Thyroid gland (tissue), 4 donors: ENCODE data around the gene MGAT1. TPM values are rescaled to one million over a fixed set of nuclear protein-coding genes. Genes with fewer than 3 reads are reported as not detected.
A peak's percentile ranks its signal among the peaks of the same experiment; 100 is the strongest.
"Not testable (repeated sequence)": the region's sequence is repeated elsewhere in the genome, so short reads cannot be mapped to it uniquely, and the experiment has no call there.

Experiments used
- DNase-seq, 2 donors: peaks; one replicate each; pipeline ENCODE4 v3.0.0-alpha.2; 2019
- H3K27ac ChIP-seq, 3 donors: fragments of 200-600 bp; sonication (generic); 1 replicate in 2 of 3; 2 replicates in 1 of 3; pipeline ENCODE4 v1.5.1; 2016 to 2019; ENCODE audit warnings: mild to moderate bottlenecking in 1 of 3, moderate library complexity in 1 of 3
- H3K27me3 ChIP-seq: fragments of 200-600 bp; sonication (generic); one replicate; pipeline ENCODE4 v1.5.1; 2019
- H3K36me3 ChIP-seq, 2 donors: fragments of 200-600 bp; sonication (generic); one replicate each; pipeline ENCODE4 v1.5.1; 2016 to 2019
- H3K4me1 ChIP-seq, 2 donors: fragments of 200-600 bp; sonication (generic); one replicate each; pipeline ENCODE4 v1.5.1; 2017 to 2019
- H3K4me3 ChIP-seq, 3 donors: fragments of 200-600 bp; sonication (generic); replicated peaks in 1 of 3; 1 replicate in 2 of 3; 2 replicates in 1 of 3; pipeline ENCODE4 v1.5.1; 2016; ENCODE audit warnings: mild to moderate bottlenecking in 1 of 3
- H3K9me3 ChIP-seq: fragments of 200-600 bp; sonication (generic); one replicate; pipeline ENCODE4 v1.5.1; 2017
- POLR2A ChIP-seq, 2 donors: fragments of 450-650 bp; IDR thresholded peaks; one replicate each; pipeline ENCODE4 v1.6.1; 2017; ENCODE audit warnings: antibody characterized with exemption in 2 of 2, mild to moderate bottlenecking in 2 of 2, moderate library complexity in 1 of 2
- WGBS, 2 donors: methylation state at CpG; one replicate each; pipeline ENCODE4 v1.1.5; 2017; 5-methylcytosine and 5-hydroxymethylcytosine counted together
- intact Hi-C: fragments of 100-400 bp; cut with DNase I; formaldehyde crosslinking; loops from one replicate; pipeline ENCODE4 v1.15.1; 2023
- total RNA-seq, 4 donors: library from RNA; depleted of rRNA; stranded (reverse); fragments of >200 nt; gene quantifications; one replicate each; pipeline ENCODE4 v1.2.3, GENCODE V29; 2016
- TF ChIP-seq, protein P1 (sequence below), 6 experiments: fragments of 200-600 bp in 3 of 6; fragments of 450-650 bp in 3 of 6; sonication (generic) in 3 of 6; IDR thresholded peaks; one replicate each; pipeline ENCODE4 v1.5.1; 2016 to 2019; ENCODE audit warnings: antibody characterized with exemption in 6 of 6, mild to moderate bottlenecking in 2 of 6, inconsistent platforms in 1 of 6, moderate library complexity in 1 of 6

The MGAT1 gene
- total RNA-seq, 4 donors from 2014 or later: 155 to 283 (median 200) TPM

DNA sequence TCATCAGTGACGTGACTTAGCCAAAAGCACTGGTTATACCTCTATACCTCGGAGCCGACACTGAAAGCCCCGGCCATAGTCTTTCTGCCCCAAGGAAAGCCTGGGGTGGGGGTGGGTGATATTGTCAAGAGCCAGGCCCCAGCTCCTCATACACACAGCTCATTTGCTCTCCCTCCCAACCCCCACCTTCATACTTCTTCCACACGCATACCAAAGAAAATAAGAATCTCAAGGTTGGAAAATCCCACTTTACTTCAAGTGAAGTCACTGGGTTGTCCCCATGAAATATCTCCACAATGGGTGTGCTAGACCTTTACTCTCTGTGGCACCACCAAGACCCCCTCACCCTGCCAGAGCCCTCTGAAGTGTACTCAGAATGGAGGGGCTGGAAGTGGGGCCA, 27.1 kb upstream of the MGAT1 start:
- intact Hi-C loops: loop anchor here (10.0 kb wide), 1 partner anchor 45 kb away; no protein-coding TSS in a partner anchor
- 95 to 96% methylated on average over 5 of the region's 5 CpGs for WGBS, 2 donors
- Histone ChIP-seq H3K4me3 (peak overlapping the region in 1 of 3 donors; percentile 79), H3K36me3 (peaks cover 0 to under 1% of the 10 kb centered on the region in 2 donors), H3K9me3 (no peaks in the 10 kb centered on the region), H3K27me3 (no peaks in the 10 kb centered on the region), H3K27ac (peak overlapping the region; percentile 98 to 100 (median 98)), H3K4me1 (peaks cover 47 to 49% of the 10 kb centered on the region in 2 donors)
- no peak for DNase-seq
- TF ChIP-seq, protein P1, sequence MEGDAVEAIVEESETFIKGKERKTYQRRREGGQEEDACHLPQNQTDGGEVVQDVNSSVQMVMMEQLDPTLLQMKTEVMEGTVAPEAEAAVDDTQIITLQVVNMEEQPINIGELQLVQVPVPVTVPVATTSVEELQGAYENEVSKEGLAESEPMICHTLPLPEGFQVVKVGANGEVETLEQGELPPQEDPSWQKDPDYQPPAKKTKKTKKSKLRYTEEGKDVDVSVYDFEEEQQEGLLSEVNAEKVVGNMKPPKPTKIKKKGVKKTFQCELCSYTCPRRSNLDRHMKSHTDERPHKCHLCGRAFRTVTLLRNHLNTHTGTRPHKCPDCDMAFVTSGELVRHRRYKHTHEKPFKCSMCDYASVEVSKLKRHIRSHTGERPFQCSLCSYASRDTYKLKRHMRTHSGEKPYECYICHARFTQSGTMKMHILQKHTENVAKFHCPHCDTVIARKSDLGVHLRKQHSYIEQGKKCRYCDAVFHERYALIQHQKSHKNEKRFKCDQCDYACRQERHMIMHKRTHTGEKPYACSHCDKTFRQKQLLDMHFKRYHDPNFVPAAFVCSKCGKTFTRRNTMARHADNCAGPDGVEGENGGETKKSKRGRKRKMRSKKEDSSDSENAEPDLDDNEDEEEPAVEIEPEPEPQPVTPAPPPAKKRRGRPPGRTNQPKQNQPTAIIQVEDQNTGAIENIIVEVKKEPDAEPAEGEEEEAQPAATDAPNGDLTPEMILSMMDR (IDR thresholded peaks at IDR 0.05): no peak
- no peak for TF ChIP-seq POLR2A (IDR thresholded peaks at IDR 0.05)

DNA sequence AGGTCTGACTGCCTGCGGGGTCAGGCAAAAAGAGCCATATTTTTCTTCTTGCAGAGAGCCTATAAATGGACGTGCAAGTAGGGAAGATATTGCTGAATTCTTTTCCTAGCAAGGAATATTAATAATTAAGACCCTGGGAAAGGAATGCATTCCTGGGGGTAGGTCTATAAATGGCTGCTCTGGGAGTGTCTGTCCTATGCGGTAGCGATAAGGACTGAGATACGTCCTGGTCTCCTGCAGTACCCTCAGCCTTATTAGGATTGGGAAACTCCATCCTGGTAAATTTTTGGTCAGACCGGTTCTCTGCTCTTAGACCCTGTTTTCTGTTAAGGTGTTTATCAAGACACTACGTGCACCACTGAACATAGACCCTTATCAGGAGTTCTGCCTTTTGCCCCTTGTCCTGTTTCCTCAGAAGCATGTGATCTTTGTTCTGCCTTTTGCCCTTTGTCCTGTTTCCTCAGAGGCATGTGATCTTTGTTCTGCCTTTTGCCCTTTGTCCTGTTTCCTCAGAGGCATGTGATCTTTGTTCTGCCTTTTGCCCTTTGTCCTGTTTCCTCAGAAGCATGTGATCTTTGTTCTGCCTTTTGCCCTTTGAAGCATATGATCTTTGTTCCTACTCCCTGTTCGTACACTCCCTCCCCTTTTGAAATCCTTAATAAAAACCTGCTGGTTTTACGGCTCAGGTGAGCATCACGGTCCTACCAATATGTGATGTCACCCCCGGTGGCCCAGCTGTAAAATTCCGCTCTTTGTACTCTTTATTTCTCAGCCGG, 26.3 kb upstream of the MGAT1 start:
- H3K27ac ChIP-seq: peak overlapping the region; percentile 98 to 100 (median 98)
- H3K4me3 ChIP-seq, intact Hi-C loops, H3K9me3 ChIP-seq, DNase-seq, H3K36me3 ChIP-seq, H3K27me3 ChIP-seq: not testable (repeated sequence)
- H3K4me1 ChIP-seq: peaks cover 54 to 57% of the 10 kb centered on the region in 2 donors
- WGBS, 2 donors: 88 to 89% methylated on average over 13 of the region's 13 CpGs
- TF ChIP-seq POLR2A (IDR thresholded peaks at IDR 0.05): peak in 1 of 2 donors; percentile 37

DNA sequence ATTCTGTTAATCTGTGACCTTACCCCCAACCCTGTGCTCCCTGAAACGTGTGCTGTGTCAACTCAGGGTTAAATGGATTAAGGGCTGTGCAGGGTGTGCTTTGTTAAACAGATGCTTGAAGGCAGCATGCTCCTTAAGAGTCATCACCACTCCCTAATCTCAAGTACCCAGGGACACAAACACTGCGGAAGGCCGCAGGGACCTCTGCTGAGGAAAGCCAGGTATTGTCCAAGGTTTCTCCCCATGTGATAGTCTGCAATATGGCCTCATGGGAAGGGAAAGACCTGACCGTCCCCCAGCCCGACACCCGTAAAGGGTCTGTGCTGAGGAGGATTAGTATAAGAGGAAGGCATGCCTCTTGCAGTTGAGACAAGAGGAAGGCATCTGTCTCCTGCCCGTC, 24.8 kb upstream of the MGAT1 start:
- H3K4me1 ChIP-seq: peaks cover 58 to 61% of the 10 kb centered on the region in 2 donors
- WGBS, 2 donors: 54 to 55% methylated on average over 7 of the region's 7 CpGs

DNA sequence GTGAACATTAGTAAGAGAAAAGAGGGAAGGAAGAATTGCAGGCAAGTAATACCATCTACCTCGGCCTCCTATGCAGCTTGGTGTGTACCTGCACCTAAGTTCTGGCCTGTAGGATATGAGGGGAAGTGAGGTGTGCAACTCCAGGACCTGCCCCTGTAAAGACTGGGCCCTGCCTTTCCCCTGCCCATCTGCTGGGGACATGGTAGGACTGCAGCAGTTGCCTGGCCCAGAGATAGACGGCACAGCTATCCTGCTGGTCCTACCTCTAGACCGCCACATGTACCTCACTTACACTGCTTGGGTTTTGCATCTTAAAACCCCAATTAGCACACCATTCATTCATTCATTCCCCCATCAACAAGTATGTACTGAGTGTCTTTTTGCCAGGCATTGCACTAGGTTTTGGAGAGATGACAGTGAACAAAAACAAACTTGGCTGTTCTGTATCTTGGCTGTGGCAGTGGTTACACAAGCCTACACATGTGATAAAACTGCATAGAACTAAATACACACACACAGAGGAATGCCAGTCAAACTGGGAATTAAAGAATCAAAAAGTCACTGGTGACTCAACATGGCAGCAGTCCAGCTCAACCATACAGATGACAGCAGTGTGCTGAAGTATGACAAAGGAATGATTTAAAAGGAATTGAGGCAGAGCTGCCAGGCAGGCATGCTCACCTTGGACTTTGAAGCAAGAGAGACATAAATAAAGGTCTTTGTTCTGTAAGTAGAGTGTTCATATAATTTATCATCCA, 23.3 kb upstream of the MGAT1 start:
- no peaks in the 10 kb centered on the region for H3K36me3 ChIP-seq
- WGBS, 2 donors: 74 to 79% methylated on average over 3 of the region's 3 CpGs
- peak in 1 of 2 donors; percentile 78 for TF ChIP-seq POLR2A (IDR thresholded peaks at IDR 0.05)
- TF ChIP-seq, protein P1 (IDR thresholded peaks at IDR 0.05): no peak
- no peaks in the 10 kb centered on the region for H3K27me3 ChIP-seq
- peak overlapping the region; percentile 89 to 98 (median 94) for H3K27ac ChIP-seq
- peaks cover 51 to 65% of the 10 kb centered on the region in 2 donors for H3K4me1 ChIP-seq
- no peaks in the 10 kb centered on the region for H3K9me3 ChIP-seq
- intact Hi-C loops: no loop called here
- peak; percentile 94 to 95 for DNase-seq
- no peak overlapping the region for H3K4me3 ChIP-seq

More for the DNA sequence above, 24.8 kb upstream of the MGAT1 start:
- TF ChIP-seq, protein P1 (IDR thresholded peaks at IDR 0.05): peak in 4 of 6 experiments; percentile 29 to 72 (median 56)
- TF ChIP-seq POLR2A (IDR thresholded peaks at IDR 0.05): peak in 1 of 2 donors; percentile 36
- H3K27me3 ChIP-seq, intact Hi-C loops, H3K4me3 ChIP-seq, H3K36me3 ChIP-seq, H3K9me3 ChIP-seq: not testable (repeated sequence)
- peak overlapping the region; percentile 89 to 98 (median 94) for H3K27ac ChIP-seq
- DNase-seq: peak; percentile 76 to 77

DNA sequence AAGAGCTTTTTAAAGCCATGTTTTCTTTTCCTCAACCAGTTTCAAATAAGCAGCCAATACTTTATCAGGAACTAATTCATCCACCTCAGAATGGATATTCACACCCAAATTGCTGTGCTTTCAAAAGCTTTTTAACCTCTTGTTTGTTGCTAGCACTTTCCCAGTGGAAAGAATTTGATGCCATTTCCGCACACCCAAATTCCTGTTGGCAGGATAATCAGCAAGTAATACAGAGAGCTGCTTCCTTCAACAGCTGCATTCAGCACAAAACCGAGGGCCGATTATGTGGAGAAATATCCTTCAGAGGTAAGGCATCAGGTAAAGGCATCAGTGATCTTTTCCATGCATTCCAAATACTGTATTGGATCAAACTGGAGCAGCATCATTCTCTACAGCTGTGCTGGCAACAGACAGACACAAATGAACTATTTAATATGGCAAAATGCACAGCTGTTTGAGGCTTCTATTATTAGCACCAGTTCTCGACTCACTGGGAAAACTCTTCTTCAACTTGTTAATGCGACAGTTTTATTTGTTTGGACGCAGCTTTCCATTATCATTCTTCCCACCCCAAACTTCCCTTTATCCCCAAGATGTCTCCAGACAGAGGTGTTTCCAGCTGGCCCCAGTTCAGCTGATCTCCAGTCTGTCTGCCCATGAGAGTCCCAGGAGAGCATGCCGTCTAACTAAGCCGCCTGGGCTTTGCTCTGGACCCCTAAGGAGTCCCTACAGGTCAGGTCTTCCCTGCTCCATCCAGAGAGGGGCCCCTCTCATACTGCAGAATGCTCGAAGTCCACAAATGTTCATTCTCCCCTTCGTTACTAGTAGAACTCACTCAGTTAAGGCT, 22.2 kb upstream of the MGAT1 start:
- no peak overlapping the region for H3K4me3 ChIP-seq
- TF ChIP-seq, protein P1 (IDR thresholded peaks at IDR 0.05): no peak
- no peak for TF ChIP-seq POLR2A (IDR thresholded peaks at IDR 0.05)
- peaks cover 53 to 70% of the 10 kb centered on the region in 2 donors for H3K4me1 ChIP-seq
- H3K27ac ChIP-seq: peak overlapping the region; percentile 89 to 98 (median 94)
- H3K9me3 ChIP-seq: no peaks in the 10 kb centered on the region
- no peaks in the 10 kb centered on the region for H3K27me3 ChIP-seq
- intact Hi-C loops: no loop called here
- DNase-seq: no peak
- H3K36me3 ChIP-seq: no peaks in the 10 kb centered on the region
- WGBS, 2 donors: 51 to 69% methylated on average over 10 of the region's 10 CpGs
